Common myeloid progenitor, CD34-positive (primary cell): ENCODE data around the gene DEK.
"Not testable (repeated sequence)": the region's sequence is repeated elsewhere in the genome, so short reads cannot be mapped to it uniquely, and the experiment has no call there.

Experiments used
- CTCF ChIA-PET: fragments of 350-600 bp; sonication (Branson Sonifier 250); formaldehyde crosslinking; loops from one replicate; lab custom pipeline; 2021; ENCODE audit warnings: antibody characterized with exemption; lab: Charles Lee
- POLR2A ChIA-PET: fragments of 350-600 bp; sonication (Branson Sonifier 250); formaldehyde crosslinking; loops from one replicate; lab custom pipeline; 2021; ENCODE audit warnings: antibody characterized with exemption; lab: Charles Lee
- DNase-seq, 3 donors: peaks; one replicate each; pipeline versions ENCODE4 v3.0.0 to v3.0.0-alpha.2; 2013
- H3K27ac ChIP-seq, 2 experiments: 1 replicate in 1 of 2; 2 replicates in 1 of 2; pipeline ENCODE4 v1.7.0; 2013; ENCODE audit warnings: inconsistent platforms in 2 of 2, low read length in 2 of 2, mild to moderate bottlenecking in 2 of 2, low read depth in 1 of 2, moderate library complexity in 1 of 2; ENCODE audit not compliant: severe bottlenecking in 2 of 2, insufficient read depth in 1 of 2, poor library complexity in 1 of 2
- H3K27me3 ChIP-seq, 5 experiments: replicated peaks in 2 of 5; 1 replicate in 3 of 5; 2 replicates in 2 of 5; pipeline versions ENCODE4 v1.6.1 to v1.7.0; 2013; ENCODE audit warnings: low read length in 4 of 5, mild to moderate bottlenecking in 2 of 5, moderate library complexity in 2 of 5, inconsistent platforms in 1 of 5; ENCODE audit not compliant: insufficient read depth in 5 of 5, control insufficient read depth in 4 of 5
- H3K36me3 ChIP-seq, 4 experiments: 1 replicate in 2 of 4; 2 replicates in 2 of 4; pipeline versions ENCODE4 v1.6.1 to v1.7.0; 2013; ENCODE audit warnings: low read length in 3 of 4, control low read depth in 1 of 4, mild to moderate bottlenecking in 1 of 4; ENCODE audit not compliant: control insufficient read depth in 4 of 4, insufficient read depth in 4 of 4
- H3K4me1 ChIP-seq, 4 experiments: 1 replicate in 3 of 4; 2 replicates in 1 of 4; pipeline versions ENCODE4 v1.6.1 to v1.7.1; 2013; ENCODE audit warnings: low read length in 3 of 4, mild to moderate bottlenecking in 3 of 4, control low read depth in 1 of 4, inconsistent platforms in 1 of 4, moderate library complexity in 1 of 4; ENCODE audit not compliant: control insufficient read depth in 4 of 4, insufficient read depth in 4 of 4; ENCODE audit errors: control extremely low read depth in 1 of 4
- H3K4me3 ChIP-seq, 7 experiments: 1 replicate in 4 of 7; 2 replicates in 3 of 7; pipeline versions ENCODE4 v1.5.1 to v1.7.0; 2013; ENCODE audit warnings: mild to moderate bottlenecking in 7 of 7, low read length in 6 of 7, moderate library complexity in 6 of 7, inconsistent platforms in 2 of 7, low read depth in 2 of 7, control low read depth in 1 of 7; ENCODE audit not compliant: insufficient read depth in 4 of 7, control insufficient read depth in 1 of 7; ENCODE audit errors: extremely low read depth in 1 of 7
- H3K9me3 ChIP-seq, 5 experiments: 1 replicate in 4 of 5; 2 replicates in 1 of 5; pipeline versions ENCODE4 v1.6.1 to v1.7.1; 2013; ENCODE audit warnings: low read length in 4 of 5, mild to moderate bottlenecking in 2 of 5, inconsistent platforms in 1 of 5, low read depth in 1 of 5, moderate library complexity in 1 of 5; ENCODE audit not compliant: control insufficient read depth in 4 of 5, insufficient read depth in 2 of 5; ENCODE audit errors: control extremely low read depth in 1 of 5
- WGBS: methylation state at CpG from one replicate; pipeline ENCODE4 v1.1.5; 2013; ENCODE audit not compliant: insufficient coverage; 5-methylcytosine and 5-hydroxymethylcytosine counted together

DEK gene

DNA sequence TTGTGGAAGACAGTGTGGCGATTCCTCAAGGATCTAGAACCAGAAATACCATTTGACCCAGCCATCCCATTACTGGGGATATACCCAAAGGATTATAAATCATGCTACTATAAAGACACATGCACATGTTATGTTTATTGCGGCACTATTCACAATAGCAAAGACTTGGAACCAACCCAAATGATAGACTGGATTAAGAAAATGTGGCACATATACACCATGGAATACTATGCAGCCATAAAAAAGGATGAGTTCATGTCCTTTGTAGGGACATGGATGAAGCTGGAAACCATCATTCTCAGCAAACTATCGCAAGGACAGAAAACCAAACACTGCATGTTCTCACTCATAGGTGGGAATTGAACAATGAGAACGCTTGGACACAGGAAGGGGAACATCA, 30.6 kb downstream of the DEK start:
- Histone ChIP-seq H3K36me3 (peaks cover 28 to 72% (median 43%) of the 10 kb centered on the region in 4 experiments), H3K9me3 (peaks cover 4 to 14% (median 12%) of the 10 kb centered on the region in 5 experiments)
- H3K4me3 ChIP-seq, POLR2A ChIA-PET, DNase-seq, H3K27ac ChIP-seq, CTCF ChIA-PET, H3K27me3 ChIP-seq, H3K4me1 ChIP-seq: not testable (repeated sequence)
- no CpG with 5 or more reads among the region's 4 CpGs for WGBS

DNA sequence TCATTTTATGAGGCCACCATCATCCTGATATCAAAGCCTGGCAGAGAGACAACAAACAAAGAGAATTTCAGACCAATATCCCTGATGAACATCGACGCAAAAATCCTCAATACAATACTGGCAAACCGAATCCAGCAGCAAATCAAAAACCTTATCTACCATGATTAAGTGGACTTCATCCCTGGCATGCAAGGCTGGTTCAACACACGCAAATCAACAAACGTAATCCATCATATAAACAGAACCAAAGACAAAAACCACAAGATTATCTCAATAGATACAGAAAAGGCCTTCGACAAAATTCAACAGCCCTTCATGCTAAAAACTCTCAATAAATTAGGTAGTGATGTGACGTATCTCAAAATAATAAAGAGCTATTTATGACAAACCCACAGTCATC, 32.5 kb downstream of the DEK start:
- H3K27me3 ChIP-seq, H3K4me1 ChIP-seq, H3K4me3 ChIP-seq, POLR2A ChIA-PET, H3K27ac ChIP-seq: not testable (repeated sequence)
- WGBS, result 100% methylated on average over 1 of the region's 7 CpGs
- Histone ChIP-seq H3K9me3 (peaks cover 4 to 20% (median 12%) of the 10 kb centered on the region in 5 experiments), H3K36me3 (peaks cover 30 to 77% (median 40%) of the 10 kb centered on the region in 4 experiments)
- DNase-seq, result peak in 2 of 3 donors; percentile 14 to 38
- CTCF ChIA-PET, result interaction anchor here (2.0 kb wide), 1 partner anchor 9 kb away, joined by 4 read pairs; no protein-coding TSS in a partner anchor

DNA sequence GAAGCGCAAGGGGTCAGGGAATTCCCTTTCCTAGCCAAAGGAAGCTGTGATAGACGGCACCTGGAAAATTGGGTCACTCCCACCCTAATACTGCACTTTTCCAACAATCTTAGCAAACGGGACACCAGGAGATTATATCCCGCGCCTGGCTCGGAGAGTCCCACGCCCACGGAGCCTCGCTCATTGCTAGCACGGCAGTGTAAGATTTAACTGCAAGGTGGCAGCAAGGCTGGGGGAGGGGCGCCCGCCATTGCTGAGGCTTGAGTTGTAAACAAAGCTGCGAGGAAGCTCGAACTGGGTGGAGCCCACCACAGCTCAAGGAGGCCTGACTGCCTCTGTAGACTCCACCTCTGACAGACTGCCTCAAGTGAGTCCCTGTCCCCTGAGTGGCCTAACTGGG, 35.7 kb downstream of the DEK start:
- CTCF ChIA-PET, H3K27me3 ChIP-seq, DNase-seq, POLR2A ChIA-PET, H3K4me3 ChIP-seq, H3K4me1 ChIP-seq, H3K27ac ChIP-seq: not testable (repeated sequence)
- Histone ChIP-seq H3K9me3 (peaks cover 4 to 17% (median 10%) of the 10 kb centered on the region in 5 experiments), H3K36me3 (peaks cover 28 to 75% (median 38%) of the 10 kb centered on the region in 4 experiments)
- 98% methylated on average over 9 of the region's 14 CpGs for WGBS

DNA sequence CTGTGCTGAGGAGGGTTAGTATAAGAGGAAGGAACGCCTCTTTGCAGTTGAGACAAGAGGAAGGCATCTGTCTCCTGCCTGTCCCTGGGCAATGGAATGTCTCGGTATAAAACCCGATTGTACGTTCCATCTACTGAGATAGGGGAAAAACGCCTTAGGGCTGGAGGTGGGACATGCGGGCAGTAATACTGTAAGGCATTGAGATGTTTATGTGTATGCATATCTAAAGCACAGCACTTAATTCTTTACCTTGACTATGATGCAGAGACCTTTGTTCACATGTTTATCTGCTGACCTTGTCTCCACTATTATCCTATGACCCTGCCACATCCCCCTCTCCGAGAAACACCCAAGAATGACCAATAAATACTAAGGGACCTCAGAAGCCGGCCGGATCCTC, 37.2 kb downstream of the DEK start:
- H3K27ac ChIP-seq, H3K27me3 ChIP-seq, POLR2A ChIA-PET, DNase-seq, CTCF ChIA-PET, H3K4me3 ChIP-seq, H3K4me1 ChIP-seq: not testable (repeated sequence)
- Histone ChIP-seq H3K36me3 (peaks cover 25 to 77% (median 43%) of the 10 kb centered on the region in 4 experiments), H3K9me3 (peaks cover 0 to 17% (median 8%) of the 10 kb centered on the region in 5 experiments)
- 100% methylated on average over 1 of the region's 9 CpGs for WGBS

DNA sequence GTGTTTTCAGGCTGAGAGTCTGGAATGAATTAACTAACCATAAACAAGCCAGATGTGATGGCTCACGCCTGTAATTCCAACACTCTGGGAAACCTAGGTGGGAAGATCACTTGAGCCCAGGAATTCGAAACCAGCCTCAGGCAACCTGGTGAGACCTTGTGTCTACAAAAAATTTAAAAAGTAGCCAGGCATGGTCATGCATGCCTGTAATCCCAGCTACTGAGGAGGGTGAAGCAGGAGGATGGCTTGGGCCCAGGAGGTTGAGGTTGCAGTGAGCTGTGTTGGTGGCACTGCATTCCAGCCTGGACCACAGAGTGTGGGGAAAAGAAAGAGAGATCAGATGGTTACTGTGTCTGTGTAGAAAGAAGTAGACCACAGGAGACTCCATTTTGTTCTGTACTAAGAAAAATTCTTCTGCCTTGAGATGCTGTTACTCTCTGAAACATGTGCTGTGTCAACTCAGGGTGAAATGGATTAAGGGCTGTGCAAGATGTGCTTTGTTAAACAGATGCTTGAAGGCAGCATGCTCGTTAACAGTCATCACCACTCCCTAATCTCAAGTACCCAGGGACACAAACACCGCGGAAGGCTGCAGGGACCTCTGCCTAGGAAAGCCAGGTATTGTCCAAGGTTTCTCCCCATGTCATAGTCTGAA, 37.8 kb downstream of the DEK start:
- H3K27me3 ChIP-seq, H3K4me1 ChIP-seq, POLR2A ChIA-PET, H3K27ac ChIP-seq, H3K4me3 ChIP-seq, DNase-seq: not testable (repeated sequence)
- H3K36me3 ChIP-seq, result peaks cover 21 to 77% (median 45%) of the 10 kb centered on the region in 4 experiments
- H3K9me3 ChIP-seq, result peaks cover 0 to 11% (median 6%) of the 10 kb centered on the region in 5 experiments
- WGBS, result 100% methylated on average over 3 of the region's 5 CpGs
- CTCF ChIA-PET, result interaction anchor here (1.4 to 2.4 kb wide), 2 partner anchors 11 to 21 kb away, joined by 3 to 5 read pairs; no protein-coding TSS in a partner anchor

DNA sequence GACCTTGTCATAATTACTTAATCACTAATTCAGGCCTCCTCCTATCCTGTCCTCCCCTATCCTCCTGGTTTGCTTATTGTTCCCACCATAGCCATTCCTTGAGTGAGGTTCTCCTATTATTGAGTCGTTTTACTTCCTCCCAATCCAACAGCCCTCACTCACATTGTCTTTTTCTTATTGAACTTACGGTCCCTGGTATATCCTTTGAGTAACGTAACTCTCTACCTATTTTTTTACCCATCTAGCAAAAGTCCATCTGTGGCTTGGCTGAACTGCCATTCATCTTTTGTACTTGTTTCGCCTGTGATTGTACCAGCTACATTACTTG, 43.1 kb downstream of the DEK start:
- CTCF ChIA-PET, result no interaction called here
- DNase-seq, result no peak
- Histone ChIP-seq H3K4me3 (no peak overlapping the region), H3K27ac (no peak overlapping the region), H3K9me3 (no peaks in the 10 kb centered on the region), H3K27me3 (no peaks in the 10 kb centered on the region), H3K36me3 (peaks cover 19 to 72% (median 45%) of the 10 kb centered on the region in 4 experiments), H3K4me1 (peaks cover 0 to 3% (median 0%) of the 10 kb centered on the region in 4 experiments)
- WGBS, result 84% methylated on average over 3 of the region's 4 CpGs
- POLR2A ChIA-PET, result interaction anchor here (0.6 kb wide), 1 partner anchor 55 kb away, joined by 3 read pairs; no protein-coding TSS in a partner anchor

DNA sequence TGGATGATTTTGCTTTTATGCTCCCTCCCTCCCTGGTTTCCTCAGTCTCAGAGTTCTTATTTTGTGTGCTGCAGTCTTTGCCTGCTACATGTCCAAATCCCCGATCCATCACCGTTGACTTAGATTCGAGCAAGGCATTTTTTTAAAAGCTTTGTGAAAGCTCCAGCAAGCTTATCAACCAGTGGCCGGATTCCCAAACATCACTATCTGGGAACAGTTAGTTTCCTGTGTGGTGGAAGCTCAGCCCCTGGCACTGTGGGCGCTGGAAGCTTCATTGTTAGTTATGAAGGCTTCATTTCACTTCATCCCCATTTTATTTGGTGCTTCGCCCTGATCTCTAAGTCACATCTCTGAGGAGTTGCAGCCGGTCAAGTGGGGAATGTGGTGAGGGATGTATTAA, 44.7 kb downstream of the DEK start:
- Histone ChIP-seq H3K36me3 (peaks cover 14 to 57% (median 38%) of the 10 kb centered on the region in 4 experiments), H3K4me3 (no peak overlapping the region), H3K27me3 (no peaks in the 10 kb centered on the region), H3K4me1 (peaks cover 5 to 19% (median 10%) of the 10 kb centered on the region in 4 experiments), H3K9me3 (no peaks in the 10 kb centered on the region), H3K27ac (no peak overlapping the region)
- ChIA-PET POLR2A (no interaction called here), CTCF (no interaction called here)
- DNase-seq, result no peak
- 86% methylated on average over 5 of the region's 7 CpGs for WGBS
